NCI-H2227 (cell line): ENCODE measurements around the gene C1orf146.
A peak's percentile ranks its signal among the peaks of the same experiment; 100 is the strongest.
"Not testable (repeated sequence)": the region's sequence is repeated elsewhere in the genome, so short reads cannot be mapped to it uniquely, and the experiment has no call there.

Source experiments
- DNase-seq: peaks from one replicate; lab custom pipeline; 2025; ENCODE audit not compliant: unreplicated experiment; lab: John Stamatoyannopoulos, UW

The C1orf146 gene

DNA sequence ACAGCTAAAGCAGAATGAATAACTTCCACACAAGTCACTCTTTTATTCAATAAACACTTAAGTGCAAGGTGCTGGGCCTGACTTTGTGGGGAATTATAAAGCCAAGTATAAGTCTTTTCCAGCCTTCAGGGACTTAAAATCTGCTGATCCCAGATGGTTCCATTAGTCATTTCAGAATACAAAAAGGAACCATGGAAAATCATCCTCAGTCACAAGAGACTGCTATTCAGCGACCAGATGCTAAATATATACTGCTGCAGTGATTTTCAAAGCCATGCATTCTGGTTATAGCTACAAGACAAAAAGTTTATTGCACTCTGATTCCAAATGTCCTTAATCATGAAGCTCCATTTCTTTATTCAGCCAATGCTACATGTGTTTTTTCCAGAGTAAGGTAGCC is 55.3 kb downstream of the C1orf146 start:
- no peak for DNase-seq

GRCh38 chr1:92274939-92275338 is 57.2 kb downstream of the C1orf146 start:
- no peak for DNase-seq

DNA sequence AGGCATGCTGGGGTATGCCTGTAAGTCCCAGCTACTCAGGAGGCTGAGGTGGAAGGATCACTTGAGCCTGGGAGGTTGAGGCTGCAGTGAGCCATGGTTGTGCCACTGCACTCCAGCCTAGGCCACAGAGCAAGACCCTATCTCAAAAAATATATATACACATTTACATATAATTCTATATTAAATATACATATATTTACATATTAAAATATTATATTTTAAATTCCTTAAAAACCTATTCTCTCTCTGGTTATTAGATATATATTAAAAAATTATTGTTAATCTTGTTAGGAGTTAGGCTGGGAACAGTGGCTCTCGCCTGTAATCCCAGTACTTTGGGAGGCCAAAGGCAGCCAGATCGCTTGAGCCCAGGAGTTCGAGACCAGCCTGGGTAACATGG is 58.4 kb downstream of the C1orf146 start:
- no peak for DNase-seq

- no peak for DNase-seq
Measured at GRCh38 chr1:92277105-92277723, 59.5 kb downstream of the C1orf146 start.

DNA sequence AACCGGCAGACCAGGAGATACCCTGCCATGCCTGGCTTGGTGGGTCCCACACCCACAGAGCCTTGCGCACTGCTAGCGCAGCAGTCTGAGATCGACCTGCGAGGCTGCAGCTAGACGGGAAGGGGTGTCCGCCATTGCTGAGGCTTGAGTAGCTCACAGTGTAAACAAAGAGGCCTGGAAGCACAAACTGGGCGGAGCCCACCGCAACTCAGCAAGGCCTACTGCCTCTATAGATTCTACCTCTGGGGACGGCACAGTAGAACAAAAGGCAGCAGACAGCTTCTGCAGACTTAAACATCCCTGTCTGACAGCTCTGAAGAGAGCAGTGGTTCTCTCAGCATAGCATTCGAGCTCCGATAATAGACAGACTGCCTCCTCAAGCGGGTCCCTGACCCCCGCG is 62.1 kb downstream of the C1orf146 start:
- not testable (repeated sequence) for DNase-seq

GRCh38 chr1:92281411-92281810 is 63.7 kb downstream of the C1orf146 start:
- DNase-seq: not testable (repeated sequence)

- DNase-seq: peak; percentile 74
Measured at GRCh38 chr1:92291372-92291999, 73.8 kb downstream of the C1orf146 start.
